Measurements from ENCODE around the gene FAM13A.

The FAM13A gene

DNA sequence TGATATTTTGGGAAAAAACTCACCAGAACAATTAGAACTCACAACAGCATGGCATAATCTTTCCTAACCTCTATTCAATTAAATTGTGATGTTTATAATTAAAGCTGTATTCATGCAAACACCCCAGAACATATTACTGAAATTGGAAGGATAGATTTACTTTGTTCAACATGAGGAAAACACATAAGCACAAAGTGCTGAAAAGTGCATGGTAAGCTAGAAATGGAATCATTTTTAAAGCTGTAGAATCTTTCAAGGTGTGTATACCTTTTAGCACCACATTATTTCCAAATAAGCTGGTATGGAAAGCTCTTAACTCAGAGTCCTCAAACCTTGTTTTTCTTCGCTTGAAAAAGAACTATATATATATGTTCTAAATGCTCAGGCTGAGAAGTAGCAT, 268.6 kb downstream of the FAM13A start (continued):
- TF ChIP-seq, protein P1, sequence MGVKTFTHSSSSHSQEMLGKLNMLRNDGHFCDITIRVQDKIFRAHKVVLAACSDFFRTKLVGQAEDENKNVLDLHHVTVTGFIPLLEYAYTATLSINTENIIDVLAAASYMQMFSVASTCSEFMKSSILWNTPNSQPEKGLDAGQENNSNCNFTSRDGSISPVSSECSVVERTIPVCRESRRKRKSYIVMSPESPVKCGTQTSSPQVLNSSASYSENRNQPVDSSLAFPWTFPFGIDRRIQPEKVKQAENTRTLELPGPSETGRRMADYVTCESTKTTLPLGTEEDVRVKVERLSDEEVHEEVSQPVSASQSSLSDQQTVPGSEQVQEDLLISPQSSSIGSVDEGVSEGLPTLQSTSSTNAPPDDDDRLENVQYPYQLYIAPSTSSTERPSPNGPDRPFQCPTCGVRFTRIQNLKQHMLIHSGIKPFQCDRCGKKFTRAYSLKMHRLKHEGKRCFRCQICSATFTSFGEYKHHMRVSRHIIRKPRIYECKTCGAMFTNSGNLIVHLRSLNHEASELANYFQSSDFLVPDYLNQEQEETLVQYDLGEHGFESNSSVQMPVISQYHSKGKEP (tag by site-specific recombination; IDR thresholded peaks at IDR 0.05): no peak
- TF ChIP-seq MEIS1 (CRISPR knock-in tag; IDR thresholded peaks at IDR 0.05; ENCODE audit: borderline replicate concordance) (no peak), ZBTB20 (tag by site-specific recombination; IDR thresholded peaks at IDR 0.05) (no peak), ZNF239 (tag by site-specific recombination; IDR thresholded peaks at IDR 0.05) (no peak), ZEB2 (tag by site-specific recombination; IDR thresholded peaks at IDR 0.05) (no peak), ZNF76 (tag by site-specific recombination; IDR thresholded peaks at IDR 0.05; ENCODE audit: borderline replicate concordance, low read depth) (no peak)
- TF ChIP-seq, protein P2, sequence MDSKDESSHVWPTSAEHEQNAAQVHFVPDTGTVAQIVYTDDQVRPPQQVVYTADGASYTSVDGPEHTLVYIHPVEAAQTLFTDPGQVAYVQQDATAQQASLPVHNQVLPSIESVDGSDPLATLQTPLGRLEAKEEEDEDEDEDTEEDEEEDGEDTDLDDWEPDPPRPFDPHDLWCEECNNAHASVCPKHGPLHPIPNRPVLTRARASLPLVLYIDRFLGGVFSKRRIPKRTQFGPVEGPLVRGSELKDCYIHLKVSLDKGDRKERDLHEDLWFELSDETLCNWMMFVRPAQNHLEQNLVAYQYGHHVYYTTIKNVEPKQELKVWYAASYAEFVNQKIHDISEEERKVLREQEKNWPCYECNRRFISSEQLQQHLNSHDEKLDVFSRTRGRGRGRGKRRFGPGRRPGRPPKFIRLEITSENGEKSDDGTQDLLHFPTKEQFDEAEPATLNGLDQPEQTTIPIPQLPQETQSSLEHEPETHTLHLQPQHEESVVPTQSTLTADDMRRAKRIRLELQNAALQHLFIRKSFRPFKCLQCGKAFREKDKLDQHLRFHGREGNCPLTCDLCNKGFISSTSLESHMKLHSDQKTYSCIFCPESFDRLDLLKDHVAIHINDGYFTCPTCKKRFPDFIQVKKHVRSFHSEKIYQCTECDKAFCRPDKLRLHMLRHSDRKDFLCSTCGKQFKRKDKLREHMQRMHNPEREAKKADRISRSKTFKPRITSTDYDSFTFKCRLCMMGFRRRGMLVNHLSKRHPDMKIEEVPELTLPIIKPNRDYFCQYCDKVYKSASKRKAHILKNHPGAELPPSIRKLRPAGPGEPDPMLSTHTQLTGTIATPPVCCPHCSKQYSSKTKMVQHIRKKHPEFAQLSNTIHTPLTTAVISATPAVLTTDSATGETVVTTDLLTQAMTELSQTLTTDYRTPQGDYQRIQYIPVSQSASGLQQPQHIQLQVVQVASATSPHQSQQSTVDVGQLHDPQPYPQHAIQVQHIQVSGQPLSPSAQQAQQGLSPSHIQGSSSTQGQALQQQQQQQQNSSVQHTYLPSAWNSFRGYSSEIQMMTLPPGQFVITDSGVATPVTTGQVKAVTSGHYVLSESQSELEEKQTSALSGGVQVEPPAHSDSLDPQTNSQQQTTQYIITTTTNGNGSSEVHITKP (tag by site-specific recombination; IDR thresholded peaks at IDR 0.05): no peak
- TF ChIP-seq, protein P3, sequence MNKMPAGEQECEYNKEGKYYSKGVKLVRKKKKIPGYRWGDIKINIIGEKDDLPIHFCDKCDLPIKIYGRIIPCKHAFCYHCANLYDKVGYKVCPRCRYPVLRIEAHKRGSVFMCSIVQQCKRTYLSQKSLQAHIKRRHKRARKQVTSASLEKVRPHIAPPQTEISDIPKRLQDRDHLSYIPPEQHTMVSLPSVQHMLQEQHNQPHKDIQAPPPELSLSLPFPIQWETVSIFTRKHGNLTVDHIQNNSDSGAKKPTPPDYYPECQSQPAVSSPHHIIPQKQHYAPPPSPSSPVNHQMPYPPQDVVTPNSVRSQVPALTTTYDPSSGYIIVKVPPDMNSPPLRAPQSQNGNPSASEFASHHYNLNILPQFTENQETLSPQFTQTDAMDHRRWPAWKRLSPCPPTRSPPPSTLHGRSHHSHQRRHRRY (tag by site-specific recombination; IDR thresholded peaks at IDR 0.05): no peak

DNA sequence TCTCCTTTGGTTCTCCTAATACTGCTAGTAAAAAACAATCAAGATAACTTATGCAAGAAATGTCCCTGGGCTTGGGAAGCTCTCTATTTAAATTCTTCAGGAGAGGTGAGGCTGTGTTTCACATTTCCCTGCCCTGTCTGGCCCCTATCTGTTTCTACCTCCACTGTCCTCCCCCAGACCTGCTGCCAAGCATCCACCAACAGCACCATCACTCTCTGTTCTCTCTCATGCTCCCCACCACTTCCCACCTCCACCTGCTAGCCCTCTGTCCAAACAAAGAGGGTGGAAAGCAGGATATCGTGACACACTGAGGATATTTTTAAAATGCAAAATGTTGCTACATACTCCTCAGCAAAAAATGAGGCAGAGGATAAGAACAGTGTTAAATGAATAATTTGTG, 271.0 kb downstream of the FAM13A start:
- TF ChIP-seq, protein P4, sequence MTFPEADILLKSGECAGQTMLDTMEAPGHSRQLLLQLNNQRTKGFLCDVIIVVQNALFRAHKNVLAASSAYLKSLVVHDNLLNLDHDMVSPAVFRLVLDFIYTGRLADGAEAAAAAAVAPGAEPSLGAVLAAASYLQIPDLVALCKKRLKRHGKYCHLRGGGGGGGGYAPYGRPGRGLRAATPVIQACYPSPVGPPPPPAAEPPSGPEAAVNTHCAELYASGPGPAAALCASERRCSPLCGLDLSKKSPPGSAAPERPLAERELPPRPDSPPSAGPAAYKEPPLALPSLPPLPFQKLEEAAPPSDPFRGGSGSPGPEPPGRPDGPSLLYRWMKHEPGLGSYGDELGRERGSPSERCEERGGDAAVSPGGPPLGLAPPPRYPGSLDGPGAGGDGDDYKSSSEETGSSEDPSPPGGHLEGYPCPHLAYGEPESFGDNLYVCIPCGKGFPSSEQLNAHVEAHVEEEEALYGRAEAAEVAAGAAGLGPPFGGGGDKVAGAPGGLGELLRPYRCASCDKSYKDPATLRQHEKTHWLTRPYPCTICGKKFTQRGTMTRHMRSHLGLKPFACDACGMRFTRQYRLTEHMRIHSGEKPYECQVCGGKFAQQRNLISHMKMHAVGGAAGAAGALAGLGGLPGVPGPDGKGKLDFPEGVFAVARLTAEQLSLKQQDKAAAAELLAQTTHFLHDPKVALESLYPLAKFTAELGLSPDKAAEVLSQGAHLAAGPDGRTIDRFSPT (tag by site-specific recombination; IDR thresholded peaks at IDR 0.05): no peak
- TF ChIP-seq ZNF621 (tag by site-specific recombination; IDR thresholded peaks at IDR 0.05) (no peak), ZNF558 (tag by site-specific recombination; IDR thresholded peaks at IDR 0.05) (no peak), ZNF223 (tag by site-specific recombination; IDR thresholded peaks at IDR 0.05) (no peak), ZNF530 (tag by site-specific recombination; IDR thresholded peaks at IDR 0.05; ENCODE audit: low read depth) (no peak), ZNF426 (tag by site-specific recombination; IDR thresholded peaks at IDR 0.05) (no peak), ZNF416 (tag by site-specific recombination; IDR thresholded peaks at IDR 0.05) (no peak), ZNF2 (tag by site-specific recombination; IDR thresholded peaks at IDR 0.05) (no peak), REPIN1 (tag by site-specific recombination; IDR thresholded peaks at IDR 0.05; ENCODE audit: low read depth) (no peak)
- TF ChIP-seq, protein P5, sequence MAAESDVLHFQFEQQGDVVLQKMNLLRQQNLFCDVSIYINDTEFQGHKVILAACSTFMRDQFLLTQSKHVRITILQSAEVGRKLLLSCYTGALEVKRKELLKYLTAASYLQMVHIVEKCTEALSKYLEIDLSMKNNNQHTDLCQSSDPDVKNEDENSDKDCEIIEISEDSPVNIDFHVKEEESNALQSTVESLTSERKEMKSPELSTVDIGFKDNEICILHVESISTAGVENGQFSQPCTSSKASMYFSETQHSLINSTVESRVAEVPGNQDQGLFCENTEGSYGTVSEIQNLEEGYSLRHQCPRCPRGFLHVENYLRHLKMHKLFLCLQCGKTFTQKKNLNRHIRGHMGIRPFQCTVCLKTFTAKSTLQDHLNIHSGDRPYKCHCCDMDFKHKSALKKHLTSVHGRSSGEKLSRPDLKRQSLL (tag by site-specific recombination; IDR thresholded peaks at IDR 0.05): no peak
- TF ChIP-seq, protein P6, sequence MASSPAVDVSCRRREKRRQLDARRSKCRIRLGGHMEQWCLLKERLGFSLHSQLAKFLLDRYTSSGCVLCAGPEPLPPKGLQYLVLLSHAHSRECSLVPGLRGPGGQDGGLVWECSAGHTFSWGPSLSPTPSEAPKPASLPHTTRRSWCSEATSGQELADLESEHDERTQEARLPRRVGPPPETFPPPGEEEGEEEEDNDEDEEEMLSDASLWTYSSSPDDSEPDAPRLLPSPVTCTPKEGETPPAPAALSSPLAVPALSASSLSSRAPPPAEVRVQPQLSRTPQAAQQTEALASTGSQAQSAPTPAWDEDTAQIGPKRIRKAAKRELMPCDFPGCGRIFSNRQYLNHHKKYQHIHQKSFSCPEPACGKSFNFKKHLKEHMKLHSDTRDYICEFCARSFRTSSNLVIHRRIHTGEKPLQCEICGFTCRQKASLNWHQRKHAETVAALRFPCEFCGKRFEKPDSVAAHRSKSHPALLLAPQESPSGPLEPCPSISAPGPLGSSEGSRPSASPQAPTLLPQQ (tag by site-specific recombination; IDR thresholded peaks at IDR 0.05): no peak
- Histone ChIP-seq H3K27ac (ENCODE audit: extremely low read depth, low read depth, low read length) (no peak overlapping the region), H3K4me1 (ENCODE audit: control insufficient read depth, insufficient read depth, low read length) (no peaks in the 10 kb centered on the region), H3K36me3 (ENCODE audit: control insufficient read depth in 2 of 2, insufficient read depth in 1 of 2, low read length in 2 of 2) (peaks cover 0 to 22% of the 10 kb centered on the region in 2 experiments; a peak in 1 of 3 replicates), H3K9me3 (ENCODE audit: control insufficient read depth, insufficient read depth, low read depth, low read length) (no peaks in the 10 kb centered on the region), H3K4me3 (ENCODE audit: low read depth, low read length) (no peak overlapping the region)
- ChIA-PET POLR2A (no interaction called here), CTCF (no interaction called here)
